ENCODE measurements around the gene ABLIM3.

ABLIM3 gene

GRCh38 chr5:149221326-149221725, 80.0 kb downstream of the ABLIM3 start:
- DNase-seq: no peak

- no peak for DNase-seq
Measured at GRCh38 chr5:149221731-149222342, 80.5 kb downstream of the ABLIM3 start.

- DNase-seq: no peak
Measured at GRCh38 chr5:149223081-149223848, 82.0 kb downstream of the ABLIM3 start.

- DNase-seq: no peak
Measured at GRCh38 chr5:149224282-149224681, 83.0 kb downstream of the ABLIM3 start.

- DNase-seq: no peak
Measured at GRCh38 chr5:149227168-149227826, 86.0 kb downstream of the ABLIM3 start.

- DNase-seq: no peak
Measured at GRCh38 chr5:149228618-149229297, 87.5 kb downstream of the ABLIM3 start.

- DNase-seq: no peak
Measured at GRCh38 chr5:149229298-149229937, 88.1 kb downstream of the ABLIM3 start.

GRCh38 chr5:149235841-149236240, 94.5 kb downstream of the ABLIM3 start:
- DNase-seq: no peak

GRCh38 chr5:149237662-149238061, 96.4 kb downstream of the ABLIM3 start:
- no peak for DNase-seq

GRCh38 chr5:149238540-149238939, 97.2 kb downstream of the ABLIM3 start:
- no peak for DNase-seq

- no peak for DNase-seq
Measured at GRCh38 chr5:149239917-149240316, 98.6 kb downstream of the ABLIM3 start.

GRCh38 chr5:149240354-149240998, 99.2 kb downstream of the ABLIM3 start:
- peak; percentile 33 to 83 (median 52) for DNase-seq

GRCh38 chr5:149242339-149242738, 101.0 kb downstream of the ABLIM3 start:
- no peak for DNase-seq

GRCh38 chr5:149246906-149247305, 105.6 kb downstream of the ABLIM3 start:
- no peak for DNase-seq

GRCh38 chr5:149247726-149248125, 106.4 kb downstream of the ABLIM3 start:
- no peak for DNase-seq

GRCh38 chr5:149251546-149251945, 110.3 kb downstream of the ABLIM3 start:
- no peak for DNase-seq

- DNase-seq: no peak
Measured at GRCh38 chr5:149254506-149254905, 113.2 kb downstream of the ABLIM3 start.

- DNase-seq: no peak
Measured at GRCh38 chr5:149256451-149256850, 115.2 kb downstream of the ABLIM3 start.

GRCh38 chr5:149257131-149257530, 115.8 kb downstream of the ABLIM3 start:
- no peak for DNase-seq

GRCh38 chr5:149257889-149258705, 116.8 kb downstream of the ABLIM3 start:
- DNase-seq: no peak

- DNase-seq: no peak
Measured at GRCh38 chr5:149260761-149261160, 119.5 kb downstream of the ABLIM3 start.

- no peak for DNase-seq
Measured at GRCh38 chr5:149261246-149261645, 120.0 kb downstream of the ABLIM3 start.

Data from activated CD4-positive, CD25-positive, alpha-beta regulatory T cell (primary cell).